Tibial nerve (tissue), 3 donors: ENCODE data around the gene GGA3.

Experiments
- POLR2A ChIP-seq, 2 donors: fragments of 450-650 bp; IDR thresholded peaks; one replicate each; pipeline ENCODE4 v1.6.1; 2017; ENCODE audit warnings: antibody characterized with exemption in 2 of 2, mild to moderate bottlenecking in 2 of 2, moderate library complexity in 2 of 2
- TF ChIP-seq, protein P1 (sequence below), 5 experiments: fragments of 200-600 bp in 3 of 5; fragments of 450-650 bp in 2 of 5; sonication (generic) in 3 of 5; IDR thresholded peaks; one replicate each; pipeline ENCODE4 v1.5.1; 2016 to 2019; ENCODE audit warnings: antibody characterized with exemption in 5 of 5, mild to moderate bottlenecking in 3 of 5, moderate library complexity in 2 of 5

DNA sequence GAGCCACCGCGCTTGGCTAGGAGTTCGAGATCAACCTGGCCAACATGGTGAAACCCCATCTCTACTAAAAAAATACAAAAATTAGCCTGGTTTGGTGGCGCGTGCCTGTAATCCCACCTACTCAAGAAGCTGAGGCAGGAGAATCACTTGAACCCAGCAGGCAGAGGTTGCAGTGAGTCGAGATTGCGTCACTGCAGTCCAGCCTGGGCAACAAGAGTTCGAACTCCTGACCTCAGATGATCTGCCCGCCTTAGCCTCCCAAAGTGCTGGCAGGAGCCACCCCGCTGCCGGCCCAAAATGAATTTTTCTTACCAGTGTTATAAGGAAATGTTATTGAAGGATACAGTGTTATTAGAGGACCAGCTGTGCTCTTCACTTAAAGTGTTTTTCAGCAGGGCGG is 53.6 kb downstream of the GGA3 start:
- TF ChIP-seq, protein P1, sequence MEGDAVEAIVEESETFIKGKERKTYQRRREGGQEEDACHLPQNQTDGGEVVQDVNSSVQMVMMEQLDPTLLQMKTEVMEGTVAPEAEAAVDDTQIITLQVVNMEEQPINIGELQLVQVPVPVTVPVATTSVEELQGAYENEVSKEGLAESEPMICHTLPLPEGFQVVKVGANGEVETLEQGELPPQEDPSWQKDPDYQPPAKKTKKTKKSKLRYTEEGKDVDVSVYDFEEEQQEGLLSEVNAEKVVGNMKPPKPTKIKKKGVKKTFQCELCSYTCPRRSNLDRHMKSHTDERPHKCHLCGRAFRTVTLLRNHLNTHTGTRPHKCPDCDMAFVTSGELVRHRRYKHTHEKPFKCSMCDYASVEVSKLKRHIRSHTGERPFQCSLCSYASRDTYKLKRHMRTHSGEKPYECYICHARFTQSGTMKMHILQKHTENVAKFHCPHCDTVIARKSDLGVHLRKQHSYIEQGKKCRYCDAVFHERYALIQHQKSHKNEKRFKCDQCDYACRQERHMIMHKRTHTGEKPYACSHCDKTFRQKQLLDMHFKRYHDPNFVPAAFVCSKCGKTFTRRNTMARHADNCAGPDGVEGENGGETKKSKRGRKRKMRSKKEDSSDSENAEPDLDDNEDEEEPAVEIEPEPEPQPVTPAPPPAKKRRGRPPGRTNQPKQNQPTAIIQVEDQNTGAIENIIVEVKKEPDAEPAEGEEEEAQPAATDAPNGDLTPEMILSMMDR (IDR thresholded peaks at IDR 0.05): no peak
- no peak for TF ChIP-seq POLR2A (IDR thresholded peaks at IDR 0.05)
